ENCODE data around the gene BTRC. TPM values are rescaled to one million over a fixed set of nuclear protein-coding genes. Genes with fewer than 3 reads are reported as not detected.

The BTRC gene
- total RNA-seq, 1 donor from 2014 or later, result 38.4 TPM

GRCh38 chr10:101478956-101479355 lies 125.0 kb downstream of the BTRC start:
- H3K9me3 Mint-ChIP-seq, result peaks cover 3% of the 10 kb centered on the region
- peaks cover under 1% of the 10 kb centered on the region for H3K27me3 Mint-ChIP-seq (ENCODE audit: low read depth)
- H3K27ac Mint-ChIP-seq, result no peak overlapping the region
- H3K4me1 Mint-ChIP-seq, result no peaks in the 10 kb centered on the region
- no peak for TF ChIP-seq CTCF (IDR thresholded peaks at IDR 0.05; ENCODE audit: unreplicated experiment)
- H3K36me3 Mint-ChIP-seq, result peaks cover 23% of the 10 kb centered on the region
- no peak for DNase-seq (ENCODE audit: low spot score in 2 of 2, unreplicated experiment in 2 of 2)
- H3K4me3 Mint-ChIP-seq, result no peak overlapping the region

DNA sequence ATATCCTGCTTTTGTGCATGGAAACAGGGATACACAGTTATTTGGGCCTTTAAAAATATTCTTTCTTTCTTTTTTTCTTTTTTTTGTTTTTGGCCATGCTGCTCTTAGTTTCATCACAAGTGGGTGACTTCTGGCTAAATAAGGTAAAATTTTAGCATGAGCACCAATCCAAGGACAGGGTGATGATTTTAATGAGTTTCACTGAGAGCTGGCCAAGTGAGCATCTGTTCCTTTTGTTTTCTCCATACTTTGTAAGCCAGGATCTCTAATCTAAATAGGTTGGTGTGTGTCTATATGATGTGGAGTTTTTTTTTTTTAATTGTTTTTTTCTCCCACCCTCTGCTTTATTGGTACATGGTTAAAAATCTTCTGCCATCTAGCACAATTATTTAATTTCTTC lies 127.3 kb downstream of the BTRC start:
- H3K36me3 Mint-ChIP-seq, result peaks cover 19% of the 10 kb centered on the region
- H3K4me3 Mint-ChIP-seq, result no peak overlapping the region
- H3K9me3 Mint-ChIP-seq, result no peaks in the 10 kb centered on the region
- H3K27ac Mint-ChIP-seq, result no peak overlapping the region
- no peak for DNase-seq (ENCODE audit: low spot score in 2 of 2, unreplicated experiment in 2 of 2)
- H3K27me3 Mint-ChIP-seq (ENCODE audit: low read depth), result peaks cover 23% of the 10 kb centered on the region
- TF ChIP-seq CTCF (IDR thresholded peaks at IDR 0.05; ENCODE audit: unreplicated experiment), result no peak
- peaks cover 7% of the 10 kb centered on the region for H3K4me1 Mint-ChIP-seq

GRCh38 chr10:101482568-101482967 lies 128.6 kb downstream of the BTRC start:
- DNase-seq (ENCODE audit: low spot score in 2 of 2, unreplicated experiment in 2 of 2), result no peak
- Mint-ChIP-seq H3K4me3 (no peak overlapping the region), H3K4me1 (peaks cover 12% of the 10 kb centered on the region), H3K36me3 (peaks cover 19% of the 10 kb centered on the region), H3K27ac (no peak overlapping the region), H3K27me3 (ENCODE audit: low read depth) (peaks cover 31% of the 10 kb centered on the region), H3K9me3 (no peaks in the 10 kb centered on the region)
- TF ChIP-seq CTCF (IDR thresholded peaks at IDR 0.05; ENCODE audit: unreplicated experiment), result no peak

GRCh38 chr10:101484175-101484745 lies 130.3 kb downstream of the BTRC start:
- Mint-ChIP-seq H3K4me1 (peaks cover 16% of the 10 kb centered on the region), H3K27me3 (ENCODE audit: low read depth) (peaks cover 33% of the 10 kb centered on the region), H3K27ac (no peak overlapping the region), H3K36me3 (peaks cover 18% of the 10 kb centered on the region), H3K4me3 (no peak overlapping the region), H3K9me3 (no peaks in the 10 kb centered on the region)
- no peak for DNase-seq (ENCODE audit: low spot score in 2 of 2, unreplicated experiment in 2 of 2)
- TF ChIP-seq CTCF (IDR thresholded peaks at IDR 0.05; ENCODE audit: unreplicated experiment), result no peak

GRCh38 chr10:101485207-101485606 lies 131.2 kb downstream of the BTRC start:
- no peaks in the 10 kb centered on the region for H3K9me3 Mint-ChIP-seq
- H3K36me3 Mint-ChIP-seq, result peaks cover 12% of the 10 kb centered on the region
- H3K27me3 Mint-ChIP-seq (ENCODE audit: low read depth), result peaks cover 33% of the 10 kb centered on the region
- H3K27ac Mint-ChIP-seq, result no peak overlapping the region
- DNase-seq (ENCODE audit: low spot score in 2 of 2, unreplicated experiment in 2 of 2), result no peak
- H3K4me3 Mint-ChIP-seq, result no peak overlapping the region
- peaks cover 20% of the 10 kb centered on the region for H3K4me1 Mint-ChIP-seq
- TF ChIP-seq CTCF (IDR thresholded peaks at IDR 0.05; ENCODE audit: unreplicated experiment), result no peak

All from mesothelial cell of epicardium (in vitro differentiated cells).